ENCODE data around the gene DHX57. TPM values are rescaled to one million over a fixed set of nuclear protein-coding genes. Genes with fewer than 3 reads are reported as not detected.

Gene DHX57
- total RNA-seq, 1 experiment from 2014 or later, result 27.5 TPM

DNA sequence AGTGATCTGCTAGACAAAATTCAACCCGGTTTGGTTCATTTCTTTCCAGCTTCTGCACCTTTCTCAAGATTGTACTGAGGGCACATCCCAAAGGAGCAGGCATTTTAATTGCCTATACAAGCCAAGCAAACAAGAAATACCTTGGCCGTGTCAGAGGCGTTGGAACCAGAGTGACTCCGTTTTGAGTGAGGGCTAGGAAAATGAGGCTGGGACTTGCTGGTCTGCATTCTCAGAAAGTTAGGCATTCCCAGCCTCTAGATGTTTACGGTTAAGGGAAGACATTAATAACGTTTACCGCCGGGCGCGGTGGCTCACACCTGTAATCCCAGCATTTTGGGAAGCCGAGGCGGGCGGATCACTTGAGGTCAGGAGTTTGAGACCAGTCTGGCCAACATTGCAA, 99.2 kb downstream of the DHX57 start:
- WGBS (ENCODE audit: extremely low coverage, insufficient read length, low lambda C conversion rate), result no CpG with 5 or more reads among the region's 13 CpGs
- peak overlapping the region; percentile 29 to 34; a peak in 2 of 5 replicates for H3K4me3 Mint-ChIP-seq
- Histone ChIP-seq H3K9me3 (ENCODE audit: control insufficient read depth, low read depth, low read length) (no peaks in the 10 kb centered on the region), H4K5ac (ENCODE audit: insufficient read length, low read depth, low read length) (no peak overlapping the region), H2BK120ac (ENCODE audit: low read depth, low read length, poor library complexity, severe bottlenecking) (no peak overlapping the region), H2AK5ac (ENCODE audit: insufficient read length, low read length) (no peak overlapping the region), H3T11ph (ENCODE audit: low read length) (no peak overlapping the region), H2AFZ (ENCODE audit: low read length) (no peak overlapping the region), H3K18ac (ENCODE audit: insufficient read length, low read depth, low read length) (no peak overlapping the region), H3K56ac (ENCODE audit: insufficient read length, low read depth, low read length) (no peak overlapping the region), H3K23ac (ENCODE audit: insufficient read length, low read depth, low read length) (no peak overlapping the region), H3K23me2 (ENCODE audit: insufficient read length, low read depth, low read length, poor library complexity, severe bottlenecking) (no peaks in the 10 kb centered on the region), H3K4me1 (ENCODE audit: insufficient read depth, low read length) (no peaks in the 10 kb centered on the region), H3K14ac (ENCODE audit: insufficient read depth, low read length) (no peak overlapping the region), H2BK12ac (ENCODE audit: insufficient read length, low read depth, low read length) (no peak overlapping the region), H4K91ac (ENCODE audit: insufficient read length, low read depth, low read length) (no peak overlapping the region), H3K9ac (ENCODE audit: extremely low read depth, insufficient read length, low read length) (no peak overlapping the region), H3K79me2 (ENCODE audit: insufficient read depth, low read length) (no peaks in the 10 kb centered on the region), H4K20me1 (ENCODE audit: control insufficient read depth, insufficient read depth, insufficient read length) (no peaks in the 10 kb centered on the region), H3K27me3 (ENCODE audit: insufficient read depth, low read length) (no peaks in the 10 kb centered on the region), H3K27ac (ENCODE audit: insufficient read length, low read depth, low read length) (no peak overlapping the region), H3K4ac (ENCODE audit: low read depth, low read length) (no peak overlapping the region), H2BK5ac (ENCODE audit: insufficient read length, low read length) (no peak overlapping the region), H4K8ac (replicated peaks; ENCODE audit: insufficient read length, low read depth, low read length) (no peak overlapping the region), H2BK15ac (ENCODE audit: low read depth, low read length) (no peak overlapping the region), H3K79me1 (ENCODE audit: insufficient read depth, low read depth, low read length, poor library complexity, severe bottlenecking) (no peaks in the 10 kb centered on the region), H2BK20ac (ENCODE audit: low read depth, low read length, poor library complexity, severe bottlenecking) (no peak overlapping the region), H3K4me2 (ENCODE audit: insufficient read depth, insufficient read length, low read length) (no peak overlapping the region)
- H3K36me3 Mint-ChIP-seq (ENCODE audit: insufficient read depth in 1 of 3, low read depth in 3 of 3), result peaks cover 5 to 12% (median 5%) of the 10 kb centered on the region in 3 experiments
- TF ChIP-seq CTCF (conservative IDR thresholded peaks at IDR 0.05), result no peak
- H3K4me1 Mint-ChIP-seq, result peaks cover 3 to 10% of the 10 kb centered on the region in 2 experiments; a peak in 3 of 4 replicates
- DNase-seq, result no peak
- H3K27me3 Mint-ChIP-seq (ENCODE audit: low read depth), result peaks cover 14% of the 10 kb centered on the region
- no peaks in the 10 kb centered on the region for H3K9me3 Mint-ChIP-seq
- no peak overlapping the region for H3K27ac Mint-ChIP-seq

Measured in H9 (cell line).